Activated CD4-positive, alpha-beta T cell treated with anti-CD3 and anti-CD28 coated beads, Interleukin-2, Interleukin-6, amounts not matched to agents 100 ng/mL and 50 ng/mL, durations not matched to agents 16 hours and 8 hours (primary cell): ENCODE data around the gene MTF1.
"Not testable (repeated sequence)": the region's sequence is repeated elsewhere in the genome, so short reads cannot be mapped to it uniquely, and the experiment has no call there.

Experiments used
- DNase-seq: peaks from one replicate; pipeline ENCODE4 v3.0.0-alpha.2; 2020

Gene MTF1

GRCh38 chr1:37859507-37860345, at the start of gene MTF1:
Gene MTF1 (minus strand): TSS chr1:37859592. CDS start chr1:37857658, 1,934 bp downstream.
- peak; percentile 98 for DNase-seq

GRCh38 chr1:37908531-37908930, 49.1 kb upstream of the MTF1 start:
- not testable (repeated sequence) for DNase-seq

- not testable (repeated sequence) for DNase-seq
Measured at GRCh38 chr1:37907416-37908125, 48.2 kb upstream of the MTF1 start.

- not testable (repeated sequence) for DNase-seq
Measured at GRCh38 chr1:37906591-37906990, 47.2 kb upstream of the MTF1 start.

GRCh38 chr1:37905727-37906126, 46.3 kb upstream of the MTF1 start:
- no peak for DNase-seq

- DNase-seq, result not testable (repeated sequence)
Measured at GRCh38 chr1:37903921-37904320, 44.5 kb upstream of the MTF1 start.

GRCh38 chr1:37902983-37903382, 43.6 kb upstream of the MTF1 start:
- DNase-seq, result no peak

GRCh38 chr1:37901893-37902225, 42.5 kb upstream of the MTF1 start:
- no peak for DNase-seq

- DNase-seq, result no peak
Measured at GRCh38 chr1:37901191-37901892, 42.0 kb upstream of the MTF1 start.

- DNase-seq, result not testable (repeated sequence)
Measured at GRCh38 chr1:37897563-37897962, 38.2 kb upstream of the MTF1 start.

- no peak for DNase-seq
Measured at GRCh38 chr1:37893673-37894072, 34.3 kb upstream of the MTF1 start.

GRCh38 chr1:37892151-37893047, 33.0 kb upstream of the MTF1 start:
- DNase-seq, result no peak

- peak; percentile 16 for DNase-seq
Measured at GRCh38 chr1:37890378-37891014, 31.1 kb upstream of the MTF1 start.

- no peak for DNase-seq
Measured at GRCh38 chr1:37888022-37888700, 28.8 kb upstream of the MTF1 start.

GRCh38 chr1:37884145-37884544, 24.8 kb upstream of the MTF1 start:
- DNase-seq, result no peak

- no peak for DNase-seq
Measured at GRCh38 chr1:37883671-37884070, 24.3 kb upstream of the MTF1 start.

GRCh38 chr1:37879865-37880264, 20.5 kb upstream of the MTF1 start:
- no peak for DNase-seq

- DNase-seq, result no peak
Measured at GRCh38 chr1:37878071-37878470, 18.7 kb upstream of the MTF1 start.

- no peak for DNase-seq
Measured at GRCh38 chr1:37875833-37876232, 16.4 kb upstream of the MTF1 start.

- DNase-seq, result no peak
Measured at GRCh38 chr1:37872692-37873091, 13.3 kb upstream of the MTF1 start.

- DNase-seq, result no peak
Measured at GRCh38 chr1:37868466-37868865, 9.1 kb upstream of the MTF1 start.
